NB4 (cell line): ENCODE measurements around the gene UTP11.

ENCODE experiments used
- CTCF ChIP-seq: IDR thresholded peaks from one replicate; pipeline ENCODE4 v1.5.1; 2012; ENCODE audit warnings: low read depth, low read length
- POLR2A ChIP-seq: IDR thresholded peaks from 2 replicates; pipeline ENCODE4 v1.6.1; 2011; ENCODE audit warnings: mild to moderate bottlenecking; ENCODE audit not compliant: insufficient read length; ENCODE audit errors: extremely low read depth

- TF ChIP-seq POLR2A: no peak
- TF ChIP-seq CTCF: no peak
These were observed 12.7 kb downstream of the UTP11 start for GRCh38 chr1:38025233-38025632.
